Mesenteric fat pad (tissue), 1 donor: ENCODE data around the gene CLDN9. TPM values are rescaled to one million over a fixed set of nuclear protein-coding genes. Genes with fewer than 3 reads are reported as not detected.

ENCODE experiments used
- DNase-seq: peaks from one replicate; pipeline ENCODE4 v3.0.0-alpha.2; 2020; ENCODE audit warnings: low spot score
- total RNA-seq: library from RNA; stranded (reverse); fragmentation: NEBNext Ultra II Directional; extraction: Animal tissue kit (Norgen Biotek cat#: 25700); gene quantifications from one replicate; pipeline ENCODE4 v1.2.1, GENCODE V29; 2021
- donor health status: DM: yes; HTN: yes; CAD: no.

CLDN9 gene
- total RNA-seq, 1 donor from 2014 or later = not detected

DNA sequence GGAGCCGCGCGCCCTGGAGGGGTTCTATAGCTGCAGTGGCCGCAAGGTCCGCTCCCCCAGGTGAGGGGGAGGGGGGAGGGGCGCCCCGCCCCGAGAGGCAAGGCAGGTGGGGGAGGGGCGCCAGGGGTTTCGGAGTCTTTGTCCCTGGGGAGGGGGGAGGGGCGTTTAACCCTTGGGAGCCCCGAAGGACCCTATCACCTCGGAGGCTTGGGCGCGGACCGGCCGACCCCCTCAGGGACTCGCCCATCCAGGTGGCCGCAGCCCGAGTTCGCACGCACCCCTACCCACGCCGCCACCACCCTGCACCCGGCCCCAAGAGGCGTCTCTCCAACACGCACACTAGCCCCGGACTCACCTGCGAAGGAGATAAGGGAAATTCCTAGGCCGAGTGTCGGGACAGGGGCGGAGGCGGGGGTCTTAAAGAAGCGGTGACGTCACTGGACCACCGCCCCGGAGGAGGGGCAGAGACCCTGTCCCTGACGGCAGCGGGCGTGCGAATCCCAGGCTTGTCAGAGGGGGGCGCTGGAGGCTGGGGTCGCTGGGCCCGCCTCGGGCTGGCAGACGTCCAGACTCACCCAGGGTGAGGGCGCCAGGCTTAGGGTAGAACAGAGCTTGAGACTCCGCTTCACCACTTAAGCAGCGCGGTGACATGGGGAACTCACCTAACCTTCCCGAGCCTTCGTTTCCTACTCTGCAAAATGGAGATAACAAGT is 5.2 kb downstream of the CLDN9 start, which contains the start of gene CLDN6:
Gene CLDN6, minus strand, starts transcription at position 390 of the 713 bp plus-strand sequence. CDS start 2,162 bp downstream, outside the sequence.
- no peak for DNase-seq

DNA sequence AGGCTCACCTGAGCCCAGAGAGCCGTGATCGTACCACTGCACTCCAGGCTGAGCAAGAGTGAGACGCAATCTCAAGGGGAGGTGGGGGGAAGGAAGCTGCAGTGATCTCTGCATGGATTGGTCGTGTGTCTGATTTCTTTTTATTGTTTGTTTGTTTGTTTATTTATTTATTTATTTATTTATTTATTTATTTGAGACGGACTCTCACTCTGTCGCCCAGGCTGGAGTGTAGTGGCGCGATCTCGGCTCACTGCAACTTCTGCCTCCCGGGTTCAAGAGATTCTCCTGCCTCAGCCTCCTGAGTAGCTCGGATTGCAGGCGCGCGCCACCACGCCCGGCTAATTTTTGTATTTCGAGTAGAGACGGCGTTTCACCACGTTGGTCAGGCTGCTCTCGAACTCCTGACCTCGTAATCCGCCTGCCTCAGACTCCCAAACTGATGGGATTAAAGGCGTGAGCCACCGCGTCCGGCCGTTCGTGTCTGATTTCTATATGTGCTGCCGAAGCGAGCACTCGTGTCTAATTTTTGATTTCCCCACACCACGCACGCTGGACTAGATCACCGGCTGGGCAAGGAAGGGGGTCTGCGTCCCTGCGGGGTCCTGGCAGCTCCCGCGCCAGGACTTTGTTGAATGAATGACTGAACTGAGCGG is 7.0 kb downstream of the CLDN9 start:
- DNase-seq = no peak

DNA sequence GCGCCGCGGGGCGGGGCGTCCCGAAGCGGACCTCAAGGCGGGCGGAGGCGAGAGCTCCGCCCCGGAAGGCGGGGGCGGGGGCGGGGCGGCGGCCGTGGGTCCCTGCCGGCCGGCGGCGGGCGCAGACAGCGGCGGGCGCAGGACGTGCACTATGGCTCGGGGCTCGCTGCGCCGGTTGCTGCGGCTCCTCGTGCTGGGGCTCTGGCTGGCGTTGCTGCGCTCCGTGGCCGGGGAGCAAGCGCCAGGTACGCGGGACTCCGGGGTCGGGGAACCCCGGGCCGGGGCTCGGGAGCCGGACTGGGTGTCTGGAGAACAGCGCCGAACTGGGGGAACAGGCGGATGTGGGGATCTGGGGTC is 7.5 kb downstream of the CLDN9 start, which contains the start of gene TNFRSF12A:
Gene TNFRSF12A, plus strand, starts transcription at position 122 of the 357 bp plus-strand sequence. Its CDS starts 30 bp downstream, at position 152.
- peak; percentile 93 for DNase-seq

DNA sequence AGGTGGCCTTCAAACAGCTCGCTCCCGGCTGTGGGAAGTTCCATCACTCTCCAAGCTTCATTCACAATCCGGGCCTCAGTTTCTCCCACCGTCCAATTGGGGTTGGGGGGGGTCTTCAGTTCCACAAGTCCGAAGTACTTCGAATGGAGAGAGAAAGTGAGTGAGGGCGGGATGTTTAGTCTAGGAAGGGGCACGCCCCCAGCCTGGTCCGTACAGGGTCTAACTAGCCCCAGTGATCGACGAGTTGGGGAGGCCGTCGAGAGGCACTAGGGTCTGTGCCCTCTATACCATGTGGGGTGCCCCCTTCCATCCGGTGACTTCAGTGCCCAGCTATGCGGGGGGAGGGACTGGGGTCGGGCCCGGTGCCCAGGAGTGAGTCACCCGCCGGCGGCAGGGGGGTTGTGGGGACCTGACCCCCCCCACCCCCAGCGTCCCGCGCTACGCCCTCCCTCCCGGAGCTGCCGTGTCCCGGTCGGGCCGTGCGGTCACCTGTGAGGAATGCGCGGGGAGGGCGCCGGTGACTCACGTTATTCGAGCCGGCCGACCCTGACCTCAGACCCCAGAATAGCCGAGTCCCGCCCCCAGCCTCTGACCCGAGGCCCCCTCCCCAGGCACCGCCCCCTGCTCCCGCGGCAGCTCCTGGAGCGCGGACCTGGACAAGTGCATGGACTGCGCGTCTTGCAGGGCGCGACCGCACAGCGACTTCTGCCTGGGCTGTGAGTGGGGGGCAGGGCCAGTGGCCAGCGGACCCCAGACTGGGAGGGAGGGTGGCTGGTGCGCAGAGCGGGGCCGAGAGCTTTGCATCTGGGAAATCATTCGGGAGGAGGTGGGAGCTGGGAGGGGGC is 8.1 kb downstream of the CLDN9 start:
- peak; percentile 96 for DNase-seq

DNA sequence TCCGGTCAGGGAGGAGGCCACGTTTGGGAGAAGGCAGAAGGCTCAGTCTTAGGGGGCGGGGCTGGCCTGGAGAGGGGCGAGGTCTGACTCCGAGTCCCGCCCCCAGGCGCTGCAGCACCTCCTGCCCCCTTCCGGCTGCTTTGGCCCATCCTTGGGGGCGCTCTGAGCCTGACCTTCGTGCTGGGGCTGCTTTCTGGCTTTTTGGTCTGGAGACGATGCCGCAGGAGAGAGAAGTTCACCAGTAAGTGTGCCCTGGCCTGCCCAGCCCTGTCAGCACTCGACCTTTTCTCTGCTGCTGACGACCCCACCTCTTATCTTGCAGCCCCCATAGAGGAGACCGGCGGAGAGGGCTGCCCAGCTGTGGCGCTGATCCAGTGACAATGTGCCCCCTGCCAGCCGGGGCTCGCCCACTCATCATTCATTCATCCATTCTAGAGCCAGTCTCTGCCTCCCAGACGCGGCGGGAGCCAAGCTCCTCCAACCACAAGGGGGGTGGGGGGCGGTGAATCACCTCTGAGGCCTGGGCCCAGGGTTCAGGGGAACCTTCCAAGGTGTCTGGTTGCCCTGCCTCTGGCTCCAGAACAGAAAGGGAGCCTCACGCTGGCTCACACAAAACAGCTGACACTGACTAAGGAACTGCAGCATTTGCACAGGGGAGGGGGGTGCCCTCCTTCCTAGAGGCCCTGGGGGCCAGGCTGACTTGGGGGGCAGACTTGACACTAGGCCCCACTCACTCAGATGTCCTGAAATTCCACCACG is 8.9 kb downstream of the CLDN9 start:
- peak; percentile 92 for DNase-seq

DNA sequence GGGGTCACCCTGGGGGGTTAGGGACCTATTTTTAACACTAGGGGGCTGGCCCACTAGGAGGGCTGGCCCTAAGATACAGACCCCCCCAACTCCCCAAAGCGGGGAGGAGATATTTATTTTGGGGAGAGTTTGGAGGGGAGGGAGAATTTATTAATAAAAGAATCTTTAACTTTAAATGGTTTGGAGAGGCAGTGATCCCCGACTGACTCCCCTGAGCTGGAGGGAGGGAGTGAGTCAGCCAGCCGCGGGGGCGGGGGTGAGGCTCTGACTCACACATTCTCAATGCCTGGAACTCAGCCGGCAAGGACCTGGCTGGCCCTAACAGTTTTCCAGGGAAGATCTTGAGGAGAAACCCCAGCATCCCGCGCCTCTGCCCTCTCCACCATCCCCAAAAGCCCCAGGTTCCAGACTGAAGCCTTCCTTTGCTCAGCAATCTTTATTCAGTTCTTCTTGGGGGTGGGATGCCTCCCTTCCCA is 9.5 kb downstream of the CLDN9 start:
- peak; percentile 97 for DNase-seq

DNA sequence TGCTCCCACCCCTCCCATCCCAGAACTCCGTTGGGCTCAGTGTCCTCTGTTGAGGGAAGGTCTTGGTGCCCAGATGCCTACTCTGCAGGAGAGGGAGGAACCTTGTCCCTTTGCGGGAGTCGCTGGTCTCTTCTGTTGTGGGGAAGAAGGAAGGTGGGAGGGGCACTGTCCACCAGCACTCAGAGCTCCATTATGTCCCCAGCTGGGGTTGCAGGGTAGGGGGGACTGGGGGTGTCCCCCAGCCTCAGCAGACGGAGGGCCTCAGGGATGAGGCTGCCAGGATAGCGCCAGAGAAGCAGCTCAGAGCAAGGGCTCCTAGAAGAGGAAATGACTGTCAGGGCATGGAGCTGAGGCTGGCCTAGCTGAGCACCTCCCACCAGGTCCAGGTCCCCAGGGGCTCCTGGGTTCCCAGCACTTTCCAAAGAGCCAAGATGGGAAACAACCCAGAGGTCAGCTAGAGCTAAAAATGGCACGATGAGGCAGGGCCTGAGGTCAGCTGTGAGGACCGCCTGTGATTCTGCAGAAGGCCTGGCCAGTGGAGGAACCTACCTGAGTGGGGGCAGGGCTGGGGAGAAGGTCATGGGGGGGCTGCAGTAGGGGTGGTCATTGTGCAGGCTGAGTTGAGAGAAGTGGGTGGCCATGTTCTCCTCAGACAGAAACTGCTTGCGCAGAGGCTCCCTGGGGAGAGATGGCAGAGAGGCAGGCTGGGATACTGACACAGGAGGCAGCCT is 10.1 kb downstream of the CLDN9 start:
- no peak for DNase-seq

DNA sequence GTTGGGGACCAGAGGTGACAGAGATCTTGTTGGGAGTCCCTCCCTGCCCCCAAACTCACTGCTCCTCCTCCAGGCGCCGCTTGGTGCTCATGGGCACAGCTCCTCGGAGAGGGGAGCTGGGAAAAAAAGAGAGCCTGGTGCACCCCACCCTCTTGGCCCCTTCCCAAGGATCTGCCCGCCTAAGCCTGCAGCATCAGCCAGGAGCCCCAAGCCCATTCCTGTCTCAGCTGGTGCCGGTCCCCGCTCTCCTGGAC is 10.6 kb downstream of the CLDN9 start:
- DNase-seq = no peak

DNA sequence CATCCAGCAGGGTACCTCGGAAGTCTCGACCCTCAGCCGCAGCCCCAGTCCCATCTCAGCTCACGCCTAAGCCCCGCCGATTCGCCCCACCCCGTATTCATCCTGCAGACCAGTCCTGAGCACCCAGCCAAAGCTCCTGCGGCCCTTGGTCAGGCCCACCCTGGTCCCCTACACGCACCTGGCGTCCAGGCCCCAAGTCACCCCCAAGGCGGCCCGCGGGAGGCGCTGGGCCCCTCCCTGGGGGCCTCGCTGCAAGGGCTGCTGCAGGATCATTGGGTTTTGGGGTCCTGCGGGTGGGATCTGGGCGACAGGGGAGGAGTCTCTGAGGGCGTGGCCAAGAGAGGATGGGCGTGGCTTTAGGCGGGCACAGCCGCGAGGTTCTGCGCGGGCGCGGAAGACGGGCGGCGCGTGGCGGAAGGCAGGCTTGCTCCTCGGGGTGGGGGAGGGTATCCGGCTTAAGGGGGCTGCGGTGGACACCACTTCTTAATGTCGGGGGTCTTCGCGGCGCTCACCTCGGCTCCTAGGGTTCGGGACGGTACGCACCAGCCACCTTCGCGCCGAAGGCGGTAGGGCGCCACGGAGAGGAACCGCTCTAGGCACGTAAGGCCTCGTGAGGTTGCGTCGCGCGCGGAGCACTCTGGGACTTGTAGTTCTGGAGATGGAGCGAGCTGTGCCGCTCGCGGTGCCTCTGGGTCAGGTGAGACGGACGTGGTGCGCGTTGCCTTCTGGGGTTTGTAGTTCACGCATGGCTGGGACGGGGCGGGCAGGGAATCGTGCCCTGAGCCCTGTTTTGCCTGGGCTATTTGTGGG is 11.2 kb downstream of the CLDN9 start, which contains the start of the genes HCFC1R1 and THOC6:
Gene HCFC1R1, minus strand, starts transcription at position 274 of the 810 bp plus-strand sequence. Its CDS starts 1 bp downstream, at position 273.
Gene THOC6, plus strand, starts transcription at position 367 of the 810 bp plus-strand sequence. Its CDS starts 292 bp downstream, at position 659.
- DNase-seq = peak; percentile 99

DNA sequence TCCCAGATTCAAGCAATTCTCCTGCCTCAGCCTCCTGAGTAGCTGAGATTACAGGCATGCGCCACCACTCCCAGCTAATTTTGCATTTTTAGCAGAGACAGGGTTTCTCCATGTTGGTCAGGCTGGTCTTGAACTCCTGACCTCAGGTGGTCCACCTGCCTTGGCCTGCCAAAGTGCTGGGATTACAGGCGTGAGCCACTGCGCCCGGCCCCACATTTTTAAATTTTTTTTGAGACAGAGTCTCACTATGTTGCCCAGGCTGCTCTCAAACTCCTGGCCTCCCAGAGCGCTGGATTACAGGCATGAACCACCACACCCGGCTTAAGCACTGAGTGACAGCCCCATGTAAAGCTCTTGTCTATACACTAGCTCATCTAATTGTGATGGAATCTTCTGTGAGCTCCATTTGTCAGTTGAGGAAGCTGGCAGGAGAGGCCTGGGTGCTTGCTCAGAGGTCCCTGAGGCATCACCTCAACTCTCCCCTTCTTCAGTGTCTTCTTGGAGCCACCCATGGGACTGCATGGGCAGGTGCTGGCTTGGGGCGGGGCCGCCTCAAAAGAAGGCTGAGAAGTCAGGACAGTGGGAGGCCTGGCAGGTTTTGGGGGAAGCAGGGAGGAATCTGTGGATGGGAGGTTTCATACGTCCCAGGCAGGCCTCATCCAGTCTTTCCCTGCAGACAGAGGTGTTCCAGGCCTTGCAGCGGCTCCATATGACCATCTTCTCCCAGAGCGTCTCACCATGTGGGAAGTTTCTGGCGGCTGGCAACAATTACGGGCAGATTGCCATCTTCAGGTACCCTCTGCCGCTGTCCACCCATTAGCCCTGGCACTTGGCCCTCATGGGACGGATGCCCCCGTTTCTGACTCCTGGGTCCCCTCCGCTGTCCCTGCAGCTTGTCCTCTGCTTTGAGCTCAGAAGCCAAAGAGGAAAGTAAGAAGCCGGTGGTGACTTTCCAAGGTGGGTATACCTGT is 12.6 kb downstream of the CLDN9 start:
- no peak for DNase-seq

DNA sequence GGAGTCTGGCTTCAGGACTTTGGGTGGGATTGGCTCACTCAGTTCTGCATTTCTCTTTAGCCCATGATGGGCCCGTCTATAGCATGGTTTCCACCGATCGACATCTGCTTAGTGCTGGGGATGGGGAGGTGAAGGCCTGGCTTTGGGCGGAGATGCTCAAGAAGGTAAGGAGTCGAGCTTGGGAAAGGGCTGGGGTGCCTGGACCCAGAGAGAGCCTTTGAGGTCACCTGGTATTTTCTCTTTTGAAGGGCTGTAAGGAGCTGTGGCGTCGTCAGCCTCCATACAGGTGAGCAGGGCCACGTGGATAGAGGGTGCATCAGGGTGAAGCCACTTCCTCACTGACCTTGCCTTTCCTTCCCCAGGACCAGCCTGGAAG is 13.3 kb downstream of the CLDN9 start:
- no peak for DNase-seq

DNA sequence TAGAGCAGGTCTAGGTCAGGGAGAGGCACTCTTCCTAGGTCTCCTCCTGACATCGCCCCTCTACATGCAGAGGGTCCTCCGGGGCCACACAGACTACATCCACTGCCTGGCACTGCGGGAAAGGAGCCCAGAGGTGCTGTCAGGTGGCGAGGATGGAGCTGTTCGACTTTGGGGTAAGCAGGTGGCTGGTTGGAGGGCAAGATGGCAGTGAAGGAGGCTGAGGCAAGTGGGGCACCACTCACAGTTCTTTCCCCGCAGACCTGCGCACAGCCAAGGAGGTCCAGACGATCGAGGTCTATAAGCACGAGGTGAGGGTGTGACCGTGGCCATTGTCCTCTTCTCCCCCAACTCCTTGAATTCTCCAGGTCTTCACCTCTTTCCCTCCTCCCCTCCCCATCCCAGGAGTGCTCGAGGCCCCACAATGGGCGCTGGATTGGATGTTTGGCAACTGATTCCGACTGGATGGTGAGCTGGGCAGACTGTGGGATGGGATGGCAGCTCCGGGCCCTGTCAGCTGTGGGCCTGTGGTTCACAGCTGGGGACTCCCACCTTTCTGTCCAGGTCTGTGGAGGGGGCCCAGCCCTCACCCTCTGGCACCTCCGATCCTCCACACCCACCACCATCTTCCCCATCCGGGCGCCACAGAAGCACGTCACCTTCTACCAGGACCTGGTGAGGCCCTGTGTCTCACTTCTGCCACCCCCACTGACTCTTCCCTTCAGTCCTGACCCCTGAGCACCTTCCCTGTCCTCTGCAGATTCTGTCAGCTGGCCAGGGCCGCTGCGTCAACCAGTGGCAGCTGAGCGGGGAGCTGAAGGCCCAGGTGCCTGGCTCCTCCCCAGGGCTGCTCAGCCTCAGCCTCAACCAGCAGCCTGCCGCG is 14.1 kb downstream of the CLDN9 start:
- no peak for DNase-seq

DNA sequence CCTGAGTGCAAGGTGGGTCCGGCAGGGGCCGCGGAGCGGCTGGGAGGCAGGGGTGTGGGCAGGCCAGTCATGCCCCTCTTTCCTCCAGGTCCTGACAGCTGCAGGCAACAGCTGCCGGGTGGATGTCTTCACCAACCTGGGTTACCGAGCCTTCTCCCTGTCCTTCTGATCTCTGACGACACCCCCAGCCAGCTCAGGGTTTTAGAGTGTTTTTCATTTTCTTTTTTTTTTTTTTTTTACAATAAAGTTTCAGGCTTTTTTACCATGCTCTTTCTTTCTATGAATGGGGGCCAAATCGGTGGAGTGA is 14.7 kb downstream of the CLDN9 start:
- DNase-seq = no peak

DNA sequence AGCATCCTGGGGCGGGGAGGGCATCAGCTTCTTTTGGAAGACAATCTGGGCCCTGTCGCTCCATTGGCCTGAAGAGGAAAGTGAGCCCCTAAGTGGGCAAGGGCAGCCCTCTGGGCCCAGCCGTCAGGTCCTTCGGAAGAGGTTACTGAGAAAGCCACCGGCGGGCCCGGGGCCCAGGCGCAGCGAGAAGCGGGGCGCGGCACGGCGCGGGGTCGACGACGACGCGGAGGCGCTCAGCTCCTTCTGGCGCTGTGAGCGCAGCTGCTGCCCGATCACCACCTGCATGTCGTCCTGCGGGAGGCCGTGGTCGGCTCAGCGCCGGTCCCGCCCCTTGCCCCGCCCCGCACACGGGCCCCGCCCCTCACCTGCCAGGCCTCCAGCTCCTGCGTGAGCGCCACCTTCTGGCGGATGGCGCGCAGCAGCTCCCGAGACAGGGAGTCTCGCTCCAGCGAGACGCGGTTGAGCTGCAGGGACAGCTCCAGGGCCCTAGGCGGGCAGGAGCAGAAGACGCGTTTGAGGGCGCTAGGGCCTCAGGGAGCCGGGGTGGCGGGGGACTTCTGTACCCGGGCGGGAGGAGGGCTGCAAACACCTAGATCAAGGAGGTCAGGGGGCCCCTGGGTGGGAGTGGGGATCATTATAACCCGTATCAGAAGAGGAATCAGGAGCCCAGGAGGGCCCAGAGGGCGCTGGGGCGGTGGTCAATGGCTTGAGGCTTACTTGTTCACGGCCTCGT is 15.4 kb downstream of the CLDN9 start:
- DNase-seq = peak; percentile 94

DNA sequence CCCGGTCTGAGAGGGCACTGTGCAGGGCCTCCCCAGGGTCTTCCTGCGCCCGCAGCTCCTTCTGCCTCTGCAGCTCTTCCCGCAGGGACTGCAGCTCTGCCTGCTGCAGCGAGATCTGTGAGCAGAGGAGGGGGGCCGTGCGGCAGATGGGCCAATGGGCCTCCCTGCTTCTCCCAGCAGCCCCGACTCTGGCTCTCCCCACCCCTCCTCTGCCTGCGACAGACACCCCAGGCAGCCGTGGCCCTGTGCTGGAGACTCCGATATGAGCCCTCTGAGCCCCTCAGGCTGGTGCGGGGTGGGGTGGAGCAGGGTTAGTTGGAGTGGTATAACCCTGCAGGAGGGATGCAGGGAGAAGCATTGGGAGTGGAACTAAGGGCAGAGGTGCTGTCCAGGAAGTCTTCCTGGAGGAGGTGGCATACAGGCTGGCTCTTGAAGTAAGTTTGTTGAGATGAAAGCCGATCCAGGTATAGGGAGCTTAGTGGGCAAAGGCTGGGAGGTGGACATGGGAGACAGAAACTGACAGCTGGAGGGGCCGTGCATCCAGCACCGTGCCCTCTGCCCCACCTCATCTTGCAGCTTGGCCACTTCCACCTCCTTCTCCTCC is 16.1 kb downstream of the CLDN9 start:
- no peak for DNase-seq

DNA sequence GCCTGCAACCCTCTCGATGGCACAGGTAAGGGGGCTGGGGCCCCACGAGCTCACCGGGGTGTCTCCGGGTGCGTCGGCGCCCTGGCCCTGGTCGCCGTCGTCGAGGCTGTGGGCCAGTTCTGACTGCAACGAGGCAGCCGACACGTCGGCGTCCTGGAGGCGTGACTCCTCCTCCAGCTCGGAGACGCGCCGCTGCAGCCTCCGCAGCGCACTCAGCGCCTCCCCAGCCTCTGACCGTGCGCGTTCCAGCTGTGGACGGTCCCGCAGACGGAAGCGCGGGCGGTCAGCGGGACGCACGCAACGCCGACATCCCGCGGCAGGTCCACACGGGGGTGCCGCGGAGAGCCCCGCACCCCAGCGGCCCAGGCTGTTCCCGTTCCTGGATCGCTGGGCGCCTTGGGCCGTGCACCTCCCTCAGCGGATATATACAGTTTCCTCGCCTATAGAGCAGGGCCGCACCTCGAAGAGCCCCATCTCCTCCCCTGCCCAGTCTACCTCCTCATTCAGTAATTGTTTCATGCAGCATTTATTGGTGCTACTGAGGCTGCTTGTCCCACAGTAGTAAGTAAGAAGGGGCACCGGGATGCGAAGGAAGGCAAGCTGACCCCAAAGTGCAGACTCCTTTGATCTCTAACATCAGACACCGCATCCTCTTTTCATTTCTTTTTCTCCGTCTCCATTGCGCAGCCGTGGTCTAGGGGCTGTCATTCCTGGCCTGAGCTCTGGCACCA is 16.9 kb downstream of the CLDN9 start:
- no peak for DNase-seq
